DND-41 (cell line): Measurements from ENCODE around the gene FAM107B.

Experiments
- ATAC-seq: fragments of 200-7000 bp; cut with Tn5 transposase; 3 replicates; pipeline ENCODE4 v1.9.1; 2021; ENCODE audit warnings: low read depth; ENCODE audit not compliant: insufficient read depth
- DNase-seq: peaks from one replicate; pipeline ENCODE4 v3.0.0-alpha.2; 2020
- H2AFZ ChIP-seq: 2 replicates; pipeline ENCODE4 v1.6.0; 2012; ENCODE audit warnings: low read depth, low read length
- H3K27ac ChIP-seq: 2 replicates; pipeline ENCODE4 v1.5.1; 2012; ENCODE audit warnings: low read length, inconsistent platforms
- H3K27me3 ChIP-seq: fragments of 200-600 bp; sonication (generic); 2 replicates; pipeline ENCODE4 v1.6.0; 2012; ENCODE audit warnings: low read length, mild to moderate bottlenecking, inconsistent platforms; ENCODE audit not compliant: insufficient read depth, poor library complexity
- H3K36me3 ChIP-seq: 2 replicates; pipeline ENCODE4 v1.5.1; 2012; ENCODE audit warnings: low read length, inconsistent platforms; ENCODE audit not compliant: insufficient read depth
- H3K4me1 ChIP-seq: 2 replicates; pipeline ENCODE4 v1.5.1; 2012; ENCODE audit warnings: mild to moderate bottlenecking, low read length; ENCODE audit not compliant: insufficient read depth
- H3K4me2 ChIP-seq: 2 replicates; pipeline ENCODE4 v1.6.0; 2012; ENCODE audit warnings: mild to moderate bottlenecking, moderate library complexity, low read length, inconsistent platforms; ENCODE audit not compliant: insufficient read depth
- H3K4me3 ChIP-seq, 2 experiments: fragments of 200-600 bp in 1 of 2; shearing (Covaris generic) in 1 of 2; 2 replicates each; pipeline ENCODE4 v1.5.1; 2012 to 2016; ENCODE audit warnings: inconsistent platforms in 2 of 2, low read length in 2 of 2, mild to moderate bottlenecking in 2 of 2, low read depth in 1 of 2, moderate library complexity in 1 of 2
- H3K79me2 ChIP-seq: 2 replicates; pipeline ENCODE4 v1.6.0; 2012; ENCODE audit warnings: low read length, inconsistent platforms; ENCODE audit not compliant: insufficient read depth
- H3K9ac ChIP-seq: 2 replicates; pipeline ENCODE4 v1.6.0; 2012; ENCODE audit warnings: low read depth, mild to moderate bottlenecking, inconsistent platforms, low read length, moderate library complexity
- H3K9me3 ChIP-seq: 2 replicates; pipeline ENCODE4 v1.5.1; 2012; ENCODE audit warnings: low read length, moderate library complexity, mild to moderate bottlenecking, inconsistent platforms; ENCODE audit not compliant: insufficient read depth, severe bottlenecking
- H4K20me1 ChIP-seq: 2 replicates; pipeline ENCODE4 v1.6.0; 2012; ENCODE audit warnings: low read length; ENCODE audit not compliant: insufficient read depth
- CTCF ChIP-seq: IDR thresholded peaks from 2 replicates; pipeline ENCODE4 v1.5.1; 2012; ENCODE audit warnings: borderline replicate concordance, low read length, moderate library complexity, mild to moderate bottlenecking; ENCODE audit not compliant: poor library complexity, severe bottlenecking; ENCODE audit errors: extremely low read depth
- EZH2 ChIP-seq: IDR thresholded peaks from 3 replicates; pipeline ENCODE4 v1.6.1; 2012; ENCODE audit warnings: borderline replicate concordance, low read depth, mild to moderate bottlenecking, moderate library complexity, low read length, inconsistent platforms; ENCODE audit not compliant: severe bottlenecking

FAM107B gene

DNA sequence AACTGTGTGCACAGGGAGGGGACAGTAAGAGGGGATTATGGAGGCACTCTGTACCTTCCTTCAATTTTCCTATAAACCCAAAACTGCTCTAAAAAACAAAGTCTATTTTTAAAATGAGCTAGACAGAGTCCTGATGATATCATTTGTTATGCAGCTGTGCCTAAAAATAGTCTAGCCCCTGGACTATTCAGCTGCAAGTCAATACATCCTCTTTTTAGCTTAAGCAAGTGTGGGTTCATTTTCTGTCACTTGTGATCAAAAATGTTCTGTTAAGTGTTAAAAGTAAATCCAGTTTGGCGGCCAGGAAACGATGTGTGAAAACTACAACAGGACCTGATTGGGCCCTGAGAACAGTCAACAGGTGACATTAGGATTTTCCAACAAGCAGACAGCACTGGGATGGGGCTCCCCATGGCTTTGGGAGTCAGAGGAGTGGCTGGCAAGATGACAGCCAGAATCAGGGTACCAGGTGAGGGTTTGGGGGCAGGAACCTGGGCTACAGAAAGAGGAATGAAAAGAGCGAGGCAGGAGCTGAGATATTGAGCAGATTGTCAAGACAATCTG is 33.9 kb downstream of the FAM107B start:
- H3K9me3 ChIP-seq: no peaks in the 10 kb centered on the region
- no peak overlapping the region for H3K9ac ChIP-seq
- TF ChIP-seq CTCF (no peak), EZH2 (no peak)
- no peaks in the 10 kb centered on the region for H4K20me1 ChIP-seq
- H3K27me3 ChIP-seq: peaks cover 7% of the 10 kb centered on the region
- H3K4me3 ChIP-seq: no peak overlapping the region
- no peaks in the 10 kb centered on the region for H3K36me3 ChIP-seq
- no peak overlapping the region for H2AFZ ChIP-seq
- no peak overlapping the region for H3K27ac ChIP-seq
- no peaks in the 10 kb centered on the region for H3K4me1 ChIP-seq
- no peak for ATAC-seq
- no peaks in the 10 kb centered on the region for H3K79me2 ChIP-seq
- H3K4me2 ChIP-seq: no peak overlapping the region
- no peak for DNase-seq

DNA sequence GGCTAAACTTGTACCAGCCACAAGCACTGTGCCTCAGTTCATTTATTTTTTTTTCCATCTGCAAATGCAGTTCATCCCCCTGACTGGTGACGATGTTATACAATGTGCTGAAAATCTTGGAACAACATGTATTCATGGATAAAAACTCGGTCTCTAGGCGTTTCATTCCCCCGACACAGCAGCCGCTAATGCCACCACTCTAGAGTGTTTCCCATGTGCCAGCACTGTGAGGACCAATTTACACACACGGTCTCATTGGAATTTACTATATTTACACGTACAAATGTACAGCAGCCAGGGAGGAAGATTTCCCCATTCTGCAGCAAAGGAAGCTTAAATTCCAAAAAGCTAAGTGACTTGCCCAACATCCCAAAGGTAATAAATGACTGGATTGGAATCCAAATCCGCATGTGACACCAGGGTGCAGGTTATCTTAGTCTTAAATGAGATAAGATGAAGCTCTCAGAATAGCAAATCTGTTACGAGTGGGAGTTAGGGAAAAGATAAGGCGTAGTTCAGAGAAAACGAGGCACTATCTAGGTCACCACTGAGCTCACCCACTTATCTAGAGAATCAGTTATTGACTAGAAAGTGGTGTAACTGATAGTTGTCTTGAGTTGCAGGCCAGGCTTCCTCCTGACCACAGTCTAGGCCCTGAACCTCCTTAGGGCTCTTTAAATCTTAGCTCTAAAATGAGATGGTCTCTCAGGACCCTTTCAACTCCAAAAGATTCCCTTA is 36.7 kb downstream of the FAM107B start:
- ATAC-seq (no peak), DNase-seq (no peak)
- TF ChIP-seq CTCF (no peak), EZH2 (no peak)
- Histone ChIP-seq H3K36me3 (no peaks in the 10 kb centered on the region), H3K27me3 (peaks cover 7% of the 10 kb centered on the region), H3K9ac (no peak overlapping the region), H3K27ac (no peak overlapping the region), H4K20me1 (no peaks in the 10 kb centered on the region), H3K4me3 (no peak overlapping the region), H3K79me2 (no peaks in the 10 kb centered on the region), H3K4me1 (no peaks in the 10 kb centered on the region), H3K9me3 (no peaks in the 10 kb centered on the region), H2AFZ (no peak overlapping the region), H3K4me2 (no peak overlapping the region)

DNA sequence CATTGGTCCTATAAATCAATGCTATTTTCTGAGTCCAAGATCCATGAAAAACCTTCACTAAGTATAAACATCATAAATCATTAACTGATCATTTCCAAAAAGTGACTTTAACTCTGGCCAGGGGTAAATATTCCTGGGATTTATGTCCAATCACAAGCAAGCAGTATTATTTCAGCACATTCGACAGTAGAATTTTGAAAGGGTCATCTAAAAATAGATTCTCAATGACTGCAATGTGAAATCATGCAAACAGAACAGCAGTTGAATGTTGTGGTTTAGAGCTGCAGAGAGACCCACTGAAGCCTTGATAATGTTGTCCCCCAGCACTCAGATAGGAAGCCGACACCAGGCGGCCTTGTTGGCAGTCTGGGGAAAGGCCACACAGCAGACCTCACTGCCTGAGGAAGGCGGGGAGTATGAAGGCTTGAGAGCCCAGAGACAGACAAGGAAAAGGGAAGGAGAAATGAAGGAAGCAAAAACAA is 38.1 kb downstream of the FAM107B start:
- no peak overlapping the region for H3K27ac ChIP-seq
- no peak for DNase-seq
- TF ChIP-seq CTCF: no peak
- no peak for TF ChIP-seq EZH2
- no peak overlapping the region for H2AFZ ChIP-seq
- no peak for ATAC-seq
- no peaks in the 10 kb centered on the region for H3K9me3 ChIP-seq
- H3K79me2 ChIP-seq: no peaks in the 10 kb centered on the region
- H3K36me3 ChIP-seq: no peaks in the 10 kb centered on the region
- H3K9ac ChIP-seq: no peak overlapping the region
- peaks cover 7% of the 10 kb centered on the region for H3K27me3 ChIP-seq
- no peak overlapping the region for H3K4me2 ChIP-seq
- H4K20me1 ChIP-seq: no peaks in the 10 kb centered on the region
- H3K4me3 ChIP-seq: no peak overlapping the region
- no peaks in the 10 kb centered on the region for H3K4me1 ChIP-seq
